Activated CD8-positive, alpha-beta memory T cell treated with anti-CD3 and anti-CD28 coated beads, Interleukin-2, amount 10 ng/mL, durations not matched to agents 7 days and 5 days (primary cell): Measurements from ENCODE around the gene ANXA6. TPM values are rescaled to one million over a fixed set of nuclear protein-coding genes. Genes with fewer than 3 reads are reported as not detected.
A peak's percentile ranks its signal among the peaks of the same experiment; 100 is the strongest.
"Not testable (repeated sequence)": the region's sequence is repeated elsewhere in the genome, so short reads cannot be mapped to it uniquely, and the experiment has no call there.

Experiments
- ATAC-seq: fragments of 150-1000 bp; cut with Tn5 transposase; one replicate; pipeline ENCODE4 v1.10.0; 2021; ENCODE audit warnings: moderate library complexity
- CTCF ChIA-PET: fragments of 350-600 bp; sonication (Branson Sonifier 250); formaldehyde crosslinking; loops from one replicate; lab custom pipeline; 2021; ENCODE audit warnings: antibody characterized with exemption; lab: Charles Lee
- DNase-seq: peaks from one replicate; pipeline ENCODE4 v3.0.0-alpha.2; 2020
- H3K27ac Mint-ChIP-seq: one replicate; pipeline ENCODE4 v1.8.0; 2021; ENCODE audit warnings: mild to moderate bottlenecking, mixed read lengths
- H3K27me3 Mint-ChIP-seq: one replicate; pipeline ENCODE4 v1.8.0; 2021; ENCODE audit warnings: mixed read lengths
- H3K36me3 Mint-ChIP-seq: one replicate; pipeline ENCODE4 v1.8.0; 2021; ENCODE audit warnings: mild to moderate bottlenecking, mixed read lengths
- H3K4me1 Mint-ChIP-seq: one replicate; pipeline ENCODE4 v1.8.0; 2021; ENCODE audit warnings: mixed read lengths
- H3K4me3 Mint-ChIP-seq: one replicate; pipeline ENCODE4 v1.8.0; 2021; ENCODE audit warnings: mild to moderate bottlenecking, moderate library complexity, mixed read lengths
- H3K9me3 Mint-ChIP-seq: one replicate; pipeline ENCODE4 v1.8.0; 2022; ENCODE audit warnings: low read depth, mixed read lengths
- total RNA-seq, 2 experiments: library from RNA; stranded (reverse); gene quantifications; one replicate each; pipeline ENCODE4 v1.2.3, GENCODE V29; 2021

ANXA6 gene
- total RNA-seq, 2 experiments from 2014 or later = 623 to 640 TPM

DNA sequence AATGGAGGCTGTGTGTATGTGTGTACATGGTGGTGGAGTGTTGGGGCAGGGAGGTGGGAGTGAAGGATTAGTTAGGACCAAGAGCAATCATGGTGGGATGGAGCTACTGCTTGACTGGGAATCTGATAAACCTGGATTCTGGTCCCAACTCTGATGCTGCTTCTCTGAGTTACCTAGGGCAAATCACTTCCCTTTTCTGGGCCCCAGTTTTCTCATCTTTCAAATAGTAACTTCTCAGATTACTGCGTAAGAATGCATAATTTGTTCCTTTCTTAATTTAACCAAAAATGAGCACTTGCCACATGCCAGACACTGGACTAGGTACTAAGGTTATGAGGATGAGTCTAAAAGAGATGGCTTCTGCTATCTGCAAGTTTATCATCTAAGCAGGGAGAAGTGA lies 20.8 kb upstream of the ANXA6 start:
- H3K4me3 Mint-ChIP-seq = no peak overlapping the region
- H3K27ac Mint-ChIP-seq = no peak overlapping the region
- ATAC-seq = no peak
- peaks cover 17% of the 10 kb centered on the region for H3K36me3 Mint-ChIP-seq
- no peak for DNase-seq
- no peaks in the 10 kb centered on the region for H3K4me1 Mint-ChIP-seq
- no peaks in the 10 kb centered on the region for H3K27me3 Mint-ChIP-seq
- H3K9me3 Mint-ChIP-seq = no peaks in the 10 kb centered on the region
- CTCF ChIA-PET = interaction anchor here (1.1 to 1.8 kb wide), 2 partner anchors 14 to 127 kb away, joined by 3 to 6 read pairs; no protein-coding TSS in a partner anchor

DNA sequence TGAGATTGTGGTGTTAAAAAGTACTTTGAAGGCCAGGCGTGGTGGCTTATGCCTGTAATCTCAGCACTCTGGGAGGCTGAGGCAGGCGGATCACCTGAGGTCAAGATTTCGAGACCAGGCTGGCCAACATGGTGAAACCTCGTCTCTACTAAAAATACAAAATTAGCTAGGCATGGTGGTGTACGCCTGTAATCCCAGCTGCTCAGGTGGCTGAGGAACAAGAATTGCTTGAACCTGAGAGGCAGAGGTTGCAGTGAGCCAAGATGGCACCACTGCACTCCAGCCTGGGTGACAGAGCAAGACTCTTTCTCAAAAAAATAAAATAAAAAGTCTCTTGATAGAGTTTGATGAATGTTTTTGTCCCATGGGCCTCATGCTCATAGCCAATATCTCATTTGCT lies 18.7 kb upstream of the ANXA6 start:
- H3K9me3 Mint-ChIP-seq, H3K4me3 Mint-ChIP-seq, ATAC-seq, H3K27ac Mint-ChIP-seq, DNase-seq, H3K27me3 Mint-ChIP-seq, H3K4me1 Mint-ChIP-seq: not testable (repeated sequence)
- CTCF ChIA-PET = interaction anchor here (1.3 kb wide), 1 partner anchor 62 kb away, joined by 3 read pairs; no protein-coding TSS in a partner anchor
- peaks cover 17% of the 10 kb centered on the region for H3K36me3 Mint-ChIP-seq

DNA sequence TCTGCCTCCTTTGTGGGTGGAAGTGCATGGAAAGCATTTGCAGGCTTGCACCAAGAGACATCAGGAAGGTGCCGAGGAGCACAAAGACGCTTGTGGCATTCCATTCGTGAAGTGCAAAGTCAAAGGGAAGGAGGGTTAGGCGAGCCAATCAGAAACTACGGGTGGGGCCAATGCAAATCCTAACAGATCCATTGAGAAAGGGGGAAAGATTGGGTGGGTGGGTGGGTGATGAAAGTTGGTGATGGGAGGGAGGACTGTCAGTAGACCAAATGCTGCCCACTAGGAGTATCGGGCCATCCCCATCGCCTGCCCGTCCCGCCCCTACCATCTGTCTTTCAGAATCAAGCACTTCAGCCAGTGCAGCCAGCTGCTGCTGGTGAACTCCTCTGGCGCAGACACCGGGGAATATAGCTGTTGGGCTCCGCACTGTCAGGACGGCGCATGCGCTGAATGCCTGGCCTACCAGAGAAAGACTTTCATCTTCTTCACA lies 17.1 kb upstream of the ANXA6 start:
- DNase-seq = peak; percentile 34
- H3K4me3 Mint-ChIP-seq = no peak overlapping the region
- H3K27me3 Mint-ChIP-seq = no peaks in the 10 kb centered on the region
- peaks cover 17% of the 10 kb centered on the region for H3K36me3 Mint-ChIP-seq
- no peak overlapping the region for H3K27ac Mint-ChIP-seq
- peaks cover 12% of the 10 kb centered on the region for H3K4me1 Mint-ChIP-seq
- CTCF ChIA-PET = no interaction called here
- no peaks in the 10 kb centered on the region for H3K9me3 Mint-ChIP-seq
- ATAC-seq = no peak

DNA sequence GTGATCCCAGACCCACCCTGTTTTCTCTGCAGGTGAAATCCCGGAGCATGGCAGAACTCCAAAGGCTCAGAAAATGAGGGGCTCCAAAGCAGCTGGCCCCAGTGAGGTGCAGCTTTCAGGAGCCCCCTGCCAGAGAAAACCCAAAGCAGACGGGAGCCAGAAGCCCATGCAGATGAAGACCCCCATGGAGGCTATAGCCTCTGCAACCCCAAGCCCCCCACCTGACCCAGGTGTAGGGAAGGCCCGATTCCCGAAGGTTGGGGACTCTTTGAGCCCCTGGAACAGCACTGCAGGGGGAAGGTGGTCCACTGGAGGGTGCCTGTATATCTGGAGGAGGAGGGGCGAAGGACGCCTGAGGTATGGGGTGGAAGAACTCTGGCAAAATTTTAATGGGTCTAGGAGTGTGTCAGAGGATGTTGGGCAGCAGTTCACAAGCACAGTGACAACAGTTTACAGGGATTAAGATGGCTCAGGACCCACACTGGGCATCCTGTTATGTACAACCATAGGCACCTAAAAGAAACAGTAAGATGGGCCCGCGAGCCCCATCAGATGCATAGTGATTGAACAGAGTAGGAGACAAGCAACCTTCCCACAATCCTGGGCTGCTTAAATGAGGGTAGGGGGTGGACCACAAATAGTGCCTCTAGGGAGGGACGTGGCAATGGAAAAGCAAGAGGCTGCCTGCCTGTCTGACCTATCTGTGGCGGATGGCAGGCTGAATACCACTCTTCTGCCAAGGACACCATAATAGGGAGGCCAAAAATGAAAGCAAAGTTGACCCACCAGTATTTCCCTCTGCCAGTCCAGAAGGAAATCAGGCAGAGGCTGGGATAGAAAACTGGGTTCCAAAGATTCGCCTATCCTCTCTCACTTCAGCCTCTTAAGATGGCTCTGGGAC lies 16.4 kb upstream of the ANXA6 start:
- Mint-ChIP-seq H3K27ac (no peak overlapping the region), H3K4me1 (peaks cover 12% of the 10 kb centered on the region), H3K27me3 (no peaks in the 10 kb centered on the region), H3K36me3 (peaks cover 13% of the 10 kb centered on the region), H3K4me3 (no peak overlapping the region), H3K9me3 (no peaks in the 10 kb centered on the region)
- CTCF ChIA-PET = interaction anchor here (1.3 kb wide), 1 partner anchor 9 kb away, joined by 8 read pairs; no protein-coding TSS in a partner anchor
- DNase-seq (peak; percentile 31), ATAC-seq (no peak)

DNA sequence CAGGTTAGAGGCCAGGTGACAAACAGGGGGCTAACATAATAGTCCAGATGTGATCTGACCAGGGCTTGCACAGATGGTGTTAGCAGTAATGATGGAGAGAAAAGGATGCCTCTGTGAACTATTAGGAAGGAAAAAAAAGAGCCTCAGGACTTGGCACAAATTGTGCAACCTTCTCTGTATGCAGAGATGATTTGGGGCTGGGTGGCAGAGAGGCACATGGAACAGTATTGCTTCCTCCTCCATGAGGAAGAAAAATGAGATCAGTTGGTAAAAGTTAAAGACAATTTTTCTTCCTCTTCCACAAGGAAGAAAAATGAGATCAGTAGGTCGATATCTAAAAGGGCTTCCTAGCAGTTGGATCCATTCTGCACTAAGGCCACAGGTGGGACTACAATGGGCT lies 13.9 kb upstream of the ANXA6 start:
- CTCF ChIA-PET = interaction anchor here (0.7 to 3.0 kb wide), 4 partner anchors 19 to 56 kb away, joined by 3 to 15 read pairs (median 6); no protein-coding TSS in a partner anchor
- Mint-ChIP-seq H3K27ac (no peak overlapping the region), H3K9me3 (no peaks in the 10 kb centered on the region), H3K36me3 (peaks cover 2% of the 10 kb centered on the region), H3K4me3 (no peak overlapping the region), H3K27me3 (no peaks in the 10 kb centered on the region), H3K4me1 (peaks cover 12% of the 10 kb centered on the region)
- ATAC-seq (no peak), DNase-seq (no peak)

DNA sequence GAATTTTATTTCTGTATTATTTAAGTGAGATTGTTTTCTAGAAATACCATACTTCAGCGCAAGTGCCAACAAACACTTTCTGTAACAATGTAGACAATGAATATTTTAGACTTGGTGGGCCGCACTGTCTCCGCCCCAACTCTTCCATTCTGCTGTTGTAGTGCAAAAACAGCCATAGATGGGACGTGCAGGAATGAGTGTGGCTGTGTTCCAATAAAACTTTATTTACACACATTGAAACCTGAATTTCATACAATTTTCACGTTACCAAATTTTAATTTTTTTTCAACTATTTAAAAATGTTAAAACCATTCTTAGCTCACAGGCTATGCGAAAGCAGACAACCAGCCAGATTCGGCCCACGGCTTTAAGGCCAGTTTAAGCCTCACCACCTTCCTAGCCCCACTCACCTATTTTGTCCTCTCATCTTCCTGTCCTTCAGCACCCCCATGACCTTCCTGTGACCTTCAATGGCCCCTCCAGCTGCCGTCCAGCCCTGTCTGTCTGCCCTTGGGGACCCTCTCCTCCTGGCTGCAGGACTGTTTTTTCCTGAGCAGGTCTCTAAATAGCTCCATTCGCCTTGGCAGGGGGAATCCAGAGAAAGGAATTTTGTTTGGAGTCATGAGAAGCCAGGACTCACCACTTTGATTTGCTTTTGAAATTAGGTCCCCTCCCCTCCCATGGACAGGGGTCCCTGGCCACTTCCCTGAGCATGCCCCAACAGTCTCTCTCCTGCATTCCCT lies 11.2 kb upstream of the ANXA6 start:
- CTCF ChIA-PET = interaction anchor here (1.4 to 8.6 kb wide), 9 partner anchors 11 to 118 kb away, joined by 3 to 260 read pairs (median 11); partner anchors contain the start of gene ANXA6
- H3K4me3 Mint-ChIP-seq = no peak overlapping the region

DNA sequence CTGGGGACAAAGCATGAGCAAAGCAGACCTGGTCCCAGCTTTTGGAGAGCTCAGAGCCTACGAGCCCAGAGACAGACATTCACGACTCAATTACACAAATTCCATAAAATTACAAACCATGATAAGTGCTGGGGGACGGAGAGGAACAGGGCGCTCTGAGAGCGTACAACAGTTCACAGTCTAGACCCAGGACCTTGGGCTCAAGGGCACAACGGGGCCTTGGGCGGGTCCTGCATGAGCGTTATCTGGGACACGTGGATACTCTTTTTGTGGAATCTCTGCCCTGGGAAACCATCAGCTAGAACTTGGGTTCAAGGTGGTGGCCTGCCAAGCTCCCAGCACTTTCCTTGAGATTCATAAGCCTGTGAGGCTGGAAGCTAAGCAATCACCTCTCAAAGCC lies 9.4 kb upstream of the ANXA6 start:
- Mint-ChIP-seq H3K36me3 (no peaks in the 10 kb centered on the region), H3K4me3 (no peak overlapping the region), H3K27me3 (no peaks in the 10 kb centered on the region), H3K27ac (no peak overlapping the region), H3K9me3 (no peaks in the 10 kb centered on the region), H3K4me1 (peaks cover 16% of the 10 kb centered on the region)
- CTCF ChIA-PET = interaction anchor here (0.6 to 8.6 kb wide), 12 partner anchors 17 to 117 kb away, joined by 3 to 260 read pairs (median 9); no protein-coding TSS in a partner anchor
- ATAC-seq (no peak), DNase-seq (no peak)

More for the DNA sequence above, 11.2 kb upstream of the ANXA6 start:
- Mint-ChIP-seq H3K27me3 (no peaks in the 10 kb centered on the region), H3K36me3 (no peaks in the 10 kb centered on the region), H3K9me3 (no peaks in the 10 kb centered on the region), H3K4me1 (peaks cover 16% of the 10 kb centered on the region), H3K27ac (no peak overlapping the region)
- ATAC-seq (no peak), DNase-seq (no peak)

DNA sequence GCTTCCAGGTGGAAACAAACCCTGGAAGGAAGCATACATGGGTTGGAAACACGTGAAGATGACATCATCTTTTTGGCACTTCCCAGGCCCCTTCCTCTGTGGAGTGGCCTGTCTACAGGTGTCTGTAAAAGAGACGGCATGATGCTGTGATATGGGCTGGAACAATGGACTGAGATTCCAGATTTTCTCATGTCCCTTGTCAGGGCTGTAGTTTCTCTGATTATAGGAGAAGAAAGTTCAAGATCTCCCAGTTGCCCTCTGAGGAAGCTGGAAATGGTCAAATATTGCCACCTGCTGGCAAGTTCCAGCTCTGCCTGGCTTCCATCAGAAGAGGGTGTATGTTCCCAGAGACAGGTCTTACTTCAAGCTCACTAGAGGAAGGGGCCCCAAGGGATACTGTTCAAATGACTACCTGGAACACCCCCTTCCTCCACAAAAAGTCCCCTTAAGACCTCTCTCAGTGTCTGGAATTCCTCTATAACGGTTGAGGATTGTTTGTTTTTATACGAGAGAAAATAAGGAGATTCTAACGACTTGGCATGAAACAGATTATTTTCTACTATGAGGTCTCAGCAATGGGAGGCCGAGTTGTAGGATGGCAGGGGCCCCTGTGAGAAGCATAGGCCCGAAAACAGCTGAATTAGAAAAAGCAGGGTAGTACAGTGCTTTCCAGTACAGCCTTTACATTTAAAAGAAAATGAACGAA lies 7.3 kb upstream of the ANXA6 start:
- no peaks in the 10 kb centered on the region for H3K27me3 Mint-ChIP-seq
- DNase-seq (peak; percentile 86), ATAC-seq (peak; percentile 98)
- H3K36me3 Mint-ChIP-seq = no peaks in the 10 kb centered on the region
- CTCF ChIA-PET = interaction anchor here (0.6 to 8.6 kb wide), 48 partner anchors 8 to 710 kb away, joined by 3 to 260 read pairs (median 4); partner anchors contain the start of genes CCDC69 and GM2A
- H3K27ac Mint-ChIP-seq = no peak overlapping the region
- no peaks in the 10 kb centered on the region for H3K9me3 Mint-ChIP-seq
- peaks cover 4% of the 10 kb centered on the region for H3K4me1 Mint-ChIP-seq
- no peak overlapping the region for H3K4me3 Mint-ChIP-seq

DNA sequence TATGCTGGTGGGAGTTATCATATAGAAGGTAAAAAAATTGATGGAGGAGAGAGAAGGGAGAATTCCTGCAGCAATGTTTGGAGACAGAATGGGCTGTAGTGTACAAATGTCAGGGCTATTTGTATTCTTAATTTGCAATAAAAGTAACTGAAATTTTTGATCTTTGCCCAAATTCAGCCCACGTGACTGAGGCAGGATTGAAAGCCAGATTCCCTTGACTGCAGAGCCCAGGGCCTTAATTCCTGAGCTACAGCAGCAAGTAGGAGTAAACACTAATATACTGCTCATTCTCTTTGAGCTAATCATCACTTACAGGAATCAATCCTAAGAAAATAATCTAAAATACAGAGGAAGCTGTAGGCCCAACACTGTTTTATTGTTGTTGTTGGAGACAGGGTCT lies 5.2 kb upstream of the ANXA6 start:
- no peaks in the 10 kb centered on the region for H3K36me3 Mint-ChIP-seq

DNA sequence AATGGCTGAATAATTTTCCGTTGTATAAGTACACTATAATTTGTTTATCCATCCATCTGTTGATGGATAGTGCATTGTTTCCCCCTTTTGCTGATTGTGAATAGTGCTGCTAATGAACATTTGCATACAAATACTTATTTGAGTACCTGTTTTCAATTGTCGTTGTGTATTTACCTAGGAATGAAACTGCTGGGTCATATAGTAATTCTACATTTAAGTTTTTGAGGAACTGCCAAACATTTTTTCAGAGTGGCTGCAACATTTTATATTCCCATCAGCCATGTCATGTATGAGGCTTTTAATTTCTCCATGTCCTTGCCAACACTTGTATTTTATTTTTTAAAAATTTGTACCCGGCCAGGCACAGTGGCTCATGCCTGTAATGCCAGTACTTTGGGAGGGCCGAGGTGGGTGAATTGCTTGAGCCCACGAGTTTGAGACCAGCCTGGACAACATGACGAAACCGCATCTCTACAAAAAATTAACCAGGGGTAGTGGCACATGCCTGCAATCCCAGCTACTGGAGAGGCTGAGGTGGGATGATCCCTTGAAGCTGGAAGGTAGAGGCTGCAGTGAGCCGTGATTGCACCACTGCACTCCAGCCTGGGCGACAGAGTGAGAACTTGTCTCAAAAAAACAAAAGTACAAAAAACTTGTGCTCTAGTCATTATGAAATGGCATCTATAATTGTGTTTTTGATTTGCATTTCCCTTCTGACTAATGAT lies 2.2 kb upstream of the ANXA6 start:
- peaks cover 8% of the 10 kb centered on the region for H3K36me3 Mint-ChIP-seq
- H3K27me3 Mint-ChIP-seq = no peaks in the 10 kb centered on the region
- no peak for ATAC-seq
- peak overlapping the region; percentile 17 for H3K27ac Mint-ChIP-seq
- CTCF ChIA-PET = interaction anchor here (0.6 to 8.6 kb wide), 5 partner anchors 33 to 79 kb away, joined by 3 to 90 read pairs (median 14); no protein-coding TSS in a partner anchor
- no peak overlapping the region for H3K4me3 Mint-ChIP-seq
- peaks cover 20% of the 10 kb centered on the region for H3K4me1 Mint-ChIP-seq
- DNase-seq = no peak
- no peaks in the 10 kb centered on the region for H3K9me3 Mint-ChIP-seq

More for the DNA sequence above, 5.2 kb upstream of the ANXA6 start:
- Mint-ChIP-seq H3K4me3 (no peak overlapping the region), H3K27ac (no peak overlapping the region), H3K27me3 (no peaks in the 10 kb centered on the region), H3K9me3 (no peaks in the 10 kb centered on the region), H3K4me1 (peaks cover 19% of the 10 kb centered on the region)
- ATAC-seq = no peak
- CTCF ChIA-PET = interaction anchor here (0.8 to 8.6 kb wide), 13 partner anchors 9 to 114 kb away, joined by 3 to 260 read pairs (median 6); no protein-coding TSS in a partner anchor
- no peak for DNase-seq

DNA sequence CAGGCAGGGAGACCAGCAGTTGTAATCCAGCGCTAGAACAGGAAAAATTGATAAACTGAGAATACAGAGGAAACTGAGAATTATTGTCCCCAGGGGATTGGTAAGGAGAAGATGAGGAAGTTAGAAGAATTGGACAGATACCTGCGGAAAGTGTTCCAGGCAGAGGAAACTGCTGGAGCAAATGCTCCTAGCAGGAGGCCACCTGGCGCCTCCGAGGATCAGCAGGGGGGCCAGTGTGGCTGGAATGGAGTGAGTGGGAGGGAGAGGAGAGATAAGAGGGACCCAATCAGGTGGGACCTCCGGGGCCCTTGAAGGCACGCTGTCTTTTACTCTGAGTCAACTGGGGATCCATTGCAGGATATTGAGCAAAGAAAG lies 695 bp upstream of the ANXA6 start:
- CTCF ChIA-PET = interaction anchor here (0.6 to 3.4 kb wide), 10 partner anchors 8 to 106 kb away, joined by 3 to 30 read pairs (median 4); no protein-coding TSS in a partner anchor
- Mint-ChIP-seq H3K4me3 (peak overlapping the region; percentile 94), H3K4me1 (peaks cover 29% of the 10 kb centered on the region), H3K27ac (peak overlapping the region; percentile 94), H3K9me3 (no peaks in the 10 kb centered on the region), H3K27me3 (no peaks in the 10 kb centered on the region), H3K36me3 (peaks cover 20% of the 10 kb centered on the region)
- DNase-seq (no peak), ATAC-seq (no peak)
